ENCODE results near the gene ITGB5.

Gene ITGB5

DNA sequence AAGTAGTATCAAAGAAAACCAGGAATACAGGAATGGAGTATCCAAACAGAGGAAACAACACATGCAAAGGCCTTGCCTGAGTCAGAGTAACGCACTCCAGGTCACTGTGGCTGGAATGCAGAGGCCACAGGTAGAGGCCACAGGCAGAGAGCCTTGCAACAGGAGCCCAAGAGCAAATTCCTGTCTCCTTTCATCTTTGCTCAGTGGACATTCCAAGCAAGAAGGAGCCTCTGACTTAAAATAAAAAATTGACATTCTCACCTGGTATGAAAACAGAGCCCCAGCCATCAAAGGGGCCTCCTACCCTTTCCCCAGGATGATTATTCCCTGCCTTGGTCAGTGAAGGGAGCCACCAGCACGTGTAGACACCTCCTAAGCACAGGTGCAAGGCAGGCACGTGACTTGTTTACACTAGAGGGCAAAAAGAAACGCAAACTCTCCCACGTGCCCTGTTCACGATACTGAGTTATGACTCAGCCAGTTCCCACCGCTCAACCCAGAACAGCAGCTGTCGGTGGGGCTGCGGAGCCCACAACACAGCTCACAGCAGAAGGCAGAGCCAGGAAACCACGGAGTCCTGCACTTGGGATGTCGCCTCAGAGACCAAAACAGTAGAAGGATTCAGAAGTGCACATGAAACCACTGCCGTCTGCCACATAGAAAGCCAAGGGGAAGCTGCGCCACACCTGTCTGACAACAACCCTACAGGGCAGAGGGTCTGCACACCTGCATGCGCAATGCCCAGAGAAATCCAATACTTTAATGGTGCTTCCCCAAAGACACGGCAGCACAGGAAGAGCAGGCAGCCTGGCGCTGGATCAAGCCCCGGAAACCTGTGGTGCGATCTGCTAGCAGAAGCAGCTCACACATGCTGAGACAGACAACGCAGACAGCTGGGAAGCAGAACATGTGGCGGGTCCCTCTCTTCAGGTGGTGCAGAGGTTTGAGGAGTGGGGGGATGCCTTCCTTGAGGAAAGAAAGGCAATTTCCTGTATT is 52.1 kb downstream of the ITGB5 start:
- H3K4me1 ChIP-seq (ENCODE audit: insufficient read depth, low read length, severe bottlenecking): peaks cover 8% of the 10 kb centered on the region
- no peaks in the 10 kb centered on the region for H3K9me3 ChIP-seq (ENCODE audit: low read length)
- TF ChIP-seq EZH2 (IDR thresholded peaks at IDR 0.05; ENCODE audit: borderline replicate concordance, low read length) (no peak), CTCF (IDR thresholded peaks at IDR 0.05; ENCODE audit: low read length) (no peak)
- H4K20me1 ChIP-seq (ENCODE audit: insufficient read depth, low read length): no peaks in the 10 kb centered on the region
- H3K36me3 ChIP-seq (ENCODE audit: insufficient read depth, low read length): no peaks in the 10 kb centered on the region
- no peaks in the 10 kb centered on the region for H3K9me2 ChIP-seq (ENCODE audit: low read depth, low read length)
- no peaks in the 10 kb centered on the region for H3K79me2 ChIP-seq (ENCODE audit: insufficient read depth, low read length)
- H3K4me2 ChIP-seq (ENCODE audit: low read length): peak overlapping the region; percentile 59
- no peak overlapping the region for H2AFZ ChIP-seq (ENCODE audit: low read length)
- peak overlapping the region; percentile 38 for H3K4me3 ChIP-seq (ENCODE audit: low read depth, low read length, poor library complexity, severe bottlenecking)
- H3F3A ChIP-seq (ENCODE audit: insufficient read depth, low read length): no peaks in the 10 kb centered on the region
- no peaks in the 10 kb centered on the region for H3K27me3 ChIP-seq (ENCODE audit: insufficient read depth, low read length)
- H3K9ac ChIP-seq (ENCODE audit: low read length): no peak overlapping the region
- H3K27ac ChIP-seq (ENCODE audit: low read depth, low read length, poor library complexity, severe bottlenecking): no peak overlapping the region

GRCh38 chr3:124833710-124834332 is 53.3 kb downstream of the ITGB5 start:
- H3K27ac ChIP-seq (ENCODE audit: low read depth, low read length, poor library complexity, severe bottlenecking): no peak overlapping the region
- H3K36me3 ChIP-seq (ENCODE audit: insufficient read depth, low read length): no peaks in the 10 kb centered on the region
- no peaks in the 10 kb centered on the region for H3K9me2 ChIP-seq (ENCODE audit: low read depth, low read length)
- no peaks in the 10 kb centered on the region for H3F3A ChIP-seq (ENCODE audit: insufficient read depth, low read length)
- H4K20me1 ChIP-seq (ENCODE audit: insufficient read depth, low read length): no peaks in the 10 kb centered on the region
- H3K4me3 ChIP-seq (ENCODE audit: low read depth, low read length, poor library complexity, severe bottlenecking): no peak overlapping the region
- no peak overlapping the region for H3K4me2 ChIP-seq (ENCODE audit: low read length)
- TF ChIP-seq EZH2 (IDR thresholded peaks at IDR 0.05; ENCODE audit: borderline replicate concordance, low read length) (no peak), CTCF (IDR thresholded peaks at IDR 0.05; ENCODE audit: low read length) (no peak)
- H3K79me2 ChIP-seq (ENCODE audit: insufficient read depth, low read length): no peaks in the 10 kb centered on the region
- no peak overlapping the region for H2AFZ ChIP-seq (ENCODE audit: low read length)
- no peak overlapping the region for H3K9ac ChIP-seq (ENCODE audit: low read length)
- H3K27me3 ChIP-seq (ENCODE audit: insufficient read depth, low read length): no peaks in the 10 kb centered on the region
- peaks cover 8% of the 10 kb centered on the region for H3K4me1 ChIP-seq (ENCODE audit: insufficient read depth, low read length, severe bottlenecking)
- no peaks in the 10 kb centered on the region for H3K9me3 ChIP-seq (ENCODE audit: low read length)

- H3K27ac ChIP-seq (ENCODE audit: low read depth, low read length, poor library complexity, severe bottlenecking): no peak overlapping the region
Measured at GRCh38 chr3:124832782-124833709, 54.1 kb downstream of the ITGB5 start.

More at GRCh38 chr3:124832782-124833709, 54.1 kb downstream of the ITGB5 start:
- Histone ChIP-seq H2AFZ (ENCODE audit: low read length) (no peak overlapping the region), H3K4me3 (ENCODE audit: low read depth, low read length, poor library complexity, severe bottlenecking) (no peak overlapping the region), H3K36me3 (ENCODE audit: insufficient read depth, low read length) (no peaks in the 10 kb centered on the region), H3K9ac (ENCODE audit: low read length) (no peak overlapping the region), H3K4me2 (ENCODE audit: low read length) (no peak overlapping the region), H3K4me1 (ENCODE audit: insufficient read depth, low read length, severe bottlenecking) (peaks cover 8% of the 10 kb centered on the region), H3K9me2 (ENCODE audit: low read depth, low read length) (no peaks in the 10 kb centered on the region), H3K79me2 (ENCODE audit: insufficient read depth, low read length) (no peaks in the 10 kb centered on the region), H3K27me3 (ENCODE audit: insufficient read depth, low read length) (no peaks in the 10 kb centered on the region), H4K20me1 (ENCODE audit: insufficient read depth, low read length) (no peaks in the 10 kb centered on the region), H3F3A (ENCODE audit: insufficient read depth, low read length) (no peaks in the 10 kb centered on the region), H3K9me3 (ENCODE audit: low read length) (no peaks in the 10 kb centered on the region)
- TF ChIP-seq CTCF (IDR thresholded peaks at IDR 0.05; ENCODE audit: low read length): no peak
- TF ChIP-seq EZH2 (IDR thresholded peaks at IDR 0.05; ENCODE audit: borderline replicate concordance, low read length): no peak

Data from OCI-LY1 (cell line).